GM12873 (cell line): ENCODE measurements around the gene OGDHL.

Experiments used
- CTCF ChIP-seq: IDR thresholded peaks from 2 replicates; pipeline ENCODE4 v1.5.1; 2012; ENCODE audit warnings: low read depth, mild to moderate bottlenecking, moderate library complexity, low read length, control low read depth; ENCODE audit not compliant: insufficient read depth; ENCODE audit errors: missing control alignments

The OGDHL gene

GRCh38 chr10:49736564-49737113 is 25.5 kb downstream of the OGDHL start:
- TF ChIP-seq CTCF, result no peak

- TF ChIP-seq CTCF, result no peak
These were observed 26.1 kb downstream of the OGDHL start for GRCh38 chr10:49735848-49736563.

DNA sequence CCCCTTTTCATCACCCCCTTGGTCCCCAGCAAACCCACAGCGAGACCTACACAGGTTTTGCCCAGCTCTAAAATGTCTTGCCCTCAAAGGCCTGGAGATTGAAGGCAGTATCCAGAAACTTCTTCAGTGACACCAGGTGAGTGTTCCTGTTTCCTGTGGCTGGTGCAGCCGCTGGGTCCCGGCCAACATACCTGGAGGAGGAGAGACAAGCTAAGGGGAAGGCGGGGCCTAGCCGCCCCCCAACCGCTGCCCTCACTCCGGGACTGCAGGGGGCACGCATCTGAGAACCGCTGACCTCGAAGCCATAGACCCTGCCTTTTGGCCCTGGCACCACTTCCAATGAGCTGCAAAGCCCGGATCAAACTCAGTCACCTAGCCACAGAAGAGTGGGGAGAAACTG is 27.0 kb downstream of the OGDHL start:
- TF ChIP-seq CTCF, result no peak

- no peak for TF ChIP-seq CTCF
These were observed 27.4 kb downstream of the OGDHL start for GRCh38 chr10:49734676-49735075.

GRCh38 chr10:49733866-49734265 is 28.3 kb downstream of the OGDHL start:
- TF ChIP-seq CTCF, result no peak

DNA sequence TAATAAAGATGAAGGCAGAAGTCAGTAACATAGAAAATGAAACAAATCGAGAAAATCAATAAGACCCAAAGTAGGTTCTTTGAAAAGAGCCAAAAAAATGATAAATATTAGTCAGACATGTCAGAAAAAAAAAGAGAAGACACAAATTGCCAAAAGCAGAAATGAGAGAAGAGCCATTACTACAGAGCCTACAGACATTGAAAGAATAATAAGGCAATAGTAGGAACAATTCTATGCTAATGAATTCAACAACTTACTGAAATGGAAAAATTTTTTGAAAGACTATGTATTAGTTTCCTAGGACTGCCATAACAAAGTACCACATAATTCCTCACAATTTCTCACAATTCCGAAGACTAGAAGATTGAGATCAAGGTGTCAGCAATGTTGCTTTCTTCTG is 35.5 kb downstream of the OGDHL start:
- TF ChIP-seq CTCF, result no peak

GRCh38 chr10:49713266-49713665 is 48.9 kb downstream of the OGDHL start:
- no peak for TF ChIP-seq CTCF
